Gastrocnemius medialis (tissue), 4 donors: ENCODE measurements around the gene DCD. TPM values are rescaled to one million over a fixed set of nuclear protein-coding genes. Genes with fewer than 3 reads are reported as not detected.

Experiments used
- ATAC-seq, 2 donors: fragments of 150-250 bp; one replicate each; pipeline ENCODE4 v1.9.1; 2016
- DNase-seq, 2 donors: peaks; one replicate each; pipeline ENCODE4 v3.0.0-alpha.2; 2019
- H3K27ac ChIP-seq, 4 donors: fragments of 200-600 bp; sonication (generic); 1 replicate in 1 of 4; 2 replicates in 3 of 4; pipeline ENCODE4 v1.5.1; 2016 to 2018; ENCODE audit warnings: mild to moderate bottlenecking in 2 of 4, moderate library complexity in 1 of 4
- H3K27me3 ChIP-seq, 3 donors: fragments of 200-600 bp; sonication (generic) in 2 of 3; 1 replicate in 1 of 3; 2 replicates in 2 of 3; pipeline versions ENCODE4 v1.5.1 to v1.6.0; 2016 to 2019; ENCODE audit warnings: mild to moderate bottlenecking in 1 of 3, moderate library complexity in 1 of 3
- H3K36me3 ChIP-seq, 2 donors: fragments of 200-600 bp; sonication (generic) in 1 of 2; one replicate each; pipeline ENCODE4 v1.5.1; 2017 to 2018
- H3K4me1 ChIP-seq, 2 donors: fragments of 200-600 bp; sonication (generic) in 1 of 2; one replicate each; pipeline ENCODE4 v1.5.1; 2016 to 2017; ENCODE audit warnings: mild to moderate bottlenecking in 2 of 2
- H3K4me3 ChIP-seq, 4 donors: fragments of 200-600 bp; sonication (generic) in 3 of 4; 1 replicate in 1 of 4; 2 replicates in 3 of 4; pipeline ENCODE4 v1.5.1; 2016 to 2019; ENCODE audit warnings: mild to moderate bottlenecking in 2 of 4
- H3K9me3 ChIP-seq, 3 donors: fragments of 200-600 bp; sonication (generic) in 2 of 3; 1 replicate in 1 of 3; 2 replicates in 2 of 3; pipeline ENCODE4 v1.5.1; 2016 to 2019
- CTCF ChIP-seq, 5 experiments: fragments of 450-650 bp in 3 of 5; fragments of 200-600 bp in 2 of 5; sonication (generic) in 2 of 5; IDR thresholded peaks in 4 of 5; conservative IDR thresholded peaks in 1 of 5; 1 replicate in 4 of 5; 2 replicates in 1 of 5; pipeline ENCODE4 v1.5.1; 2016 to 2019; ENCODE audit warnings: antibody characterized with exemption in 5 of 5, mild to moderate bottlenecking in 3 of 5, moderate library complexity in 3 of 5
- POLR2A ChIP-seq, 2 donors: fragments of 450-650 bp; IDR thresholded peaks; one replicate each; pipeline ENCODE4 v1.6.1; 2017; ENCODE audit warnings: antibody characterized with exemption in 2 of 2, mild to moderate bottlenecking in 2 of 2, moderate library complexity in 2 of 2
- in situ Hi-C, 4 donors: fragments of 200-750 bp; cut with MboI; loops; one replicate each; pipeline versions ENCODE4 v1.15.0 to v1.8.0; 2017; ENCODE audit warnings: low sequenced_read_pairs in 4 of 4
- intact Hi-C: fragments of 100-400 bp; cut with DNase I; formaldehyde crosslinking; loops from one replicate; pipeline ENCODE4 v1.15.1; 2023; ENCODE audit warnings: low total_unique reads
- total RNA-seq, 4 donors: library from RNA; depleted of rRNA; stranded (reverse); fragments of >200 nt; gene quantifications; one replicate each; pipeline versions ENCODE4 v1.1.0 to v1.2.3, GENCODE V29; 2016

Gene DCD
- total RNA-seq, 4 donors from 2014 or later = not detected

GRCh38 chr12:54622463-54623183 lies 25.5 kb downstream of the DCD start:
- Histone ChIP-seq H3K27me3 (peaks cover 0 to 4% (median 2%) of the 10 kb centered on the region in 3 donors), H3K4me1 (no peaks in the 10 kb centered on the region), H3K27ac (no peak overlapping the region), H3K4me3 (no peak overlapping the region), H3K36me3 (no peaks in the 10 kb centered on the region), H3K9me3 (no peaks in the 10 kb centered on the region)
- intact Hi-C loops = no loop called here
- ATAC-seq = no peak
- no peak for DNase-seq
- in situ Hi-C loops = no loop called here
- TF ChIP-seq CTCF (IDR thresholded peaks at IDR 0.05 in 4 of 5, conservative IDR thresholded peaks at IDR 0.05 in 1 of 5) = peak in 1 of 5 experiments; percentile 21
- no peak for TF ChIP-seq POLR2A (IDR thresholded peaks at IDR 0.05)

GRCh38 chr12:54616933-54617680 lies 31.1 kb downstream of the DCD start:
- DNase-seq = no peak
- Histone ChIP-seq H3K4me1 (no peaks in the 10 kb centered on the region), H3K27ac (no peak overlapping the region), H3K36me3 (no peaks in the 10 kb centered on the region), H3K4me3 (no peak overlapping the region), H3K9me3 (no peaks in the 10 kb centered on the region), H3K27me3 (no peaks in the 10 kb centered on the region)
- no peak for TF ChIP-seq CTCF (IDR thresholded peaks at IDR 0.05 in 4 of 5, conservative IDR thresholded peaks at IDR 0.05 in 1 of 5)
- TF ChIP-seq POLR2A (IDR thresholded peaks at IDR 0.05) = no peak
- intact Hi-C loops = no loop called here
- ATAC-seq = peak in 1 of 2 donors; percentile 33
- in situ Hi-C loops = no loop called here

- intact Hi-C loops (no loop called here), in situ Hi-C loops (no loop called here)
- no peak overlapping the region for H3K27ac ChIP-seq
- ATAC-seq (peak; percentile 43 to 57), DNase-seq (no peak)
- no peaks in the 10 kb centered on the region for H3K27me3 ChIP-seq
- no peaks in the 10 kb centered on the region for H3K36me3 ChIP-seq
- TF ChIP-seq CTCF (IDR thresholded peaks at IDR 0.05 in 4 of 5, conservative IDR thresholded peaks at IDR 0.05 in 1 of 5) (no peak), POLR2A (IDR thresholded peaks at IDR 0.05) (no peak)
- no peaks in the 10 kb centered on the region for H3K9me3 ChIP-seq
- no peak overlapping the region for H3K4me3 ChIP-seq
- peaks cover 0 to 5% of the 10 kb centered on the region in 2 donors for H3K4me1 ChIP-seq
Observed at GRCh38 chr12:54612225-54612750, 35.9 kb downstream of the DCD start.

- Histone ChIP-seq H3K27ac (no peak overlapping the region), H3K9me3 (no peaks in the 10 kb centered on the region), H3K4me1 (peaks cover 0 to 5% of the 10 kb centered on the region in 2 donors), H3K36me3 (no peaks in the 10 kb centered on the region), H3K4me3 (no peak overlapping the region), H3K27me3 (no peaks in the 10 kb centered on the region)
- intact Hi-C loops = no loop called here
- DNase-seq = no peak
- in situ Hi-C loops = no loop called here
- no peak for TF ChIP-seq CTCF (IDR thresholded peaks at IDR 0.05 in 4 of 5, conservative IDR thresholded peaks at IDR 0.05 in 1 of 5)
- TF ChIP-seq POLR2A (IDR thresholded peaks at IDR 0.05) = no peak
- peak; percentile 25 to 73 for ATAC-seq
Observed at GRCh38 chr12:54611715-54612149, 36.4 kb downstream of the DCD start.
